HCT116 (cell line): Measurements from ENCODE around the gene GRIN1. TPM values are rescaled to one million over a fixed set of nuclear protein-coding genes. Genes with fewer than 3 reads are reported as not detected.

Source experiments
- ATAC-seq: fragments of 200-7000 bp; cut with Tn5 transposase; 2 replicates; pipeline ENCODE4 v1.9.1; 2020; ENCODE audit warnings: mild to moderate bottlenecking, moderate library complexity
- BruUV-seq: library from RNA; stranded (reverse); fragments of 400-500 nt; replicated peaks from 2 replicates; lab custom pipeline; 2021; lab: Mats Ljungman, UMichigan
- CTCF ChIA-PET: fragments of 300-600 bp; sonication (Branson Sonifier 250); formaldehyde crosslinking; loops from one replicate; lab custom pipeline; 2021; ENCODE audit warnings: antibody characterized with exemption; lab: Charles Lee
- POLR2A ChIA-PET: fragments of 300-600, 350-600 bp; sonication (Branson Sonifier 250); formaldehyde crosslinking; loops from one replicate; lab custom pipeline; 2021; ENCODE audit warnings: antibody characterized with exemption; lab: Charles Lee
- RAD21 ChIA-PET, 2 experiments: fragments of 300-600 bp; sonication (Branson Sonifier 250); formaldehyde crosslinking; loops; one replicate each; lab custom pipeline; 2023; ENCODE audit warnings: low total read pairs in 2 of 2; ENCODE audit not compliant: uncharacterized antibody in 2 of 2, unreplicated experiment in 2 of 2, low non-redundant PET in 1 of 2; lab: Charles Lee
- DNase-seq: peaks from one replicate; pipeline ENCODE4 v3.0.0-alpha.2; 2010; ENCODE audit warnings: low read depth, low spot score
- H2AFZ ChIP-seq: fragments of 200-600 bp; shearing (Covaris generic), sonication (generic); 2 replicates; pipeline ENCODE4 v1.6.1; 2017; ENCODE audit warnings: low read depth, mixed run types, mixed read lengths, antibody characterized with exemption, low read length; ENCODE audit not compliant: poor library complexity, severe bottlenecking
- H3K27ac ChIP-seq: 2 replicates; pipeline ENCODE4 v1.5.1; 2012; ENCODE audit warnings: low read depth, low read length
- H3K27me3 ChIP-seq: fragments of 200-600 bp; sonication (generic); 2 replicates; pipeline ENCODE4 v1.6.1; 2016; ENCODE audit warnings: mixed run types, low read length, mixed read lengths; ENCODE audit not compliant: insufficient read depth
- H3K36me3 ChIP-seq, 2 experiments: fragments of 200-500 bp in 1 of 2; fragments of 200-600 bp in 1 of 2; sonication (Bioruptor generic) in 1 of 2; sonication (generic) in 1 of 2; 2 replicates each; pipeline versions ENCODE4 v1.5.1 to v1.6.1; 2014 to 2016; ENCODE audit warnings: low read length in 2 of 2, inconsistent platforms in 1 of 2, mixed read lengths in 1 of 2, mixed run types in 1 of 2; ENCODE audit not compliant: insufficient read depth in 2 of 2, control insufficient read depth in 1 of 2
- H3K4me1 ChIP-seq, 2 experiments: fragments of 200-600 bp in 1 of 2; sonication (generic) in 1 of 2; 2 replicates each; pipeline versions ENCODE4 v1.5.1 to v1.6.1; 2012 to 2017; ENCODE audit warnings: low read length in 2 of 2, inconsistent platforms in 1 of 2, mild to moderate bottlenecking in 1 of 2, mixed read lengths in 1 of 2, mixed run types in 1 of 2, moderate library complexity in 1 of 2; ENCODE audit not compliant: insufficient read depth in 2 of 2, control insufficient read depth in 1 of 2
- H3K4me2 ChIP-seq: fragments of 200-600 bp; sonication (generic); 2 replicates; pipeline ENCODE4 v1.6.1; 2017; ENCODE audit warnings: mixed run types, low read length, mixed read lengths
- H3K4me3 ChIP-seq, 2 experiments: fragments of 200-600 bp in 1 of 2; sonication (generic) in 1 of 2; replicated peaks in 1 of 2; 2 replicates each; pipeline ENCODE4 v1.5.1; 2011 to 2016; ENCODE audit warnings: low read length in 2 of 2, control low read depth in 1 of 2, low read depth in 1 of 2, mild to moderate bottlenecking in 1 of 2, mixed read lengths in 1 of 2, mixed run types in 1 of 2
- H3K79me2 ChIP-seq: fragments of 200-600 bp; sonication (generic); 2 replicates; pipeline ENCODE4 v1.6.1; 2017; ENCODE audit warnings: mild to moderate bottlenecking, mixed run types, low read length, moderate library complexity, mixed read lengths; ENCODE audit not compliant: insufficient read depth
- H3K9ac ChIP-seq: fragments of 200-600 bp; sonication (generic); 2 replicates; pipeline ENCODE4 v1.6.1; 2016; ENCODE audit warnings: low read length, mixed read lengths
- H3K9me2 ChIP-seq: fragments of 200-600 bp; sonication (generic), shearing (Covaris generic); 2 replicates; pipeline ENCODE4 v1.6.1; 2017; ENCODE audit warnings: mixed run types, mild to moderate bottlenecking, moderate library complexity; ENCODE audit not compliant: insufficient read depth
- H3K9me3 ChIP-seq, 2 experiments: fragments of 200-500 bp in 1 of 2; fragments of 200-600 bp in 1 of 2; sonication (Bioruptor generic) in 1 of 2; sonication (generic) in 1 of 2; 2 replicates each; pipeline ENCODE4 v1.6.1; 2014 to 2017; ENCODE audit warnings: low read length in 2 of 2, mixed read lengths in 2 of 2, inconsistent platforms in 1 of 2, low read depth in 1 of 2, mild to moderate bottlenecking in 1 of 2, mixed run types in 1 of 2, moderate library complexity in 1 of 2; ENCODE audit not compliant: control insufficient read depth in 1 of 2, insufficient read depth in 1 of 2
- H4K20me1 ChIP-seq: fragments of 200-600 bp; sonication (generic), shearing (Covaris generic); 2 replicates; pipeline ENCODE4 v1.6.1; 2017; ENCODE audit warnings: mixed run types, mild to moderate bottlenecking, moderate library complexity; ENCODE audit not compliant: insufficient read depth
- ATF3 ChIP-seq: IDR thresholded peaks from 2 replicates; pipeline ENCODE4 v1.6.1; 2012
- CEBPB ChIP-seq: IDR thresholded peaks from 2 replicates; pipeline ENCODE4 v1.6.1; 2012; ENCODE audit warnings: low read depth
- ELF1 ChIP-seq: IDR thresholded peaks from 2 replicates; pipeline ENCODE4 v1.6.1; 2012; ENCODE audit warnings: low read depth, borderline replicate concordance
- EZH2 ChIP-seq: fragments of 200-600 bp; sonication (generic); IDR thresholded peaks from 2 replicates; pipeline ENCODE4 v1.6.1; 2017; ENCODE audit warnings: antibody characterized with exemption, mixed run types
- EZH2phosphoT487 ChIP-seq: fragments of 200-600 bp; IDR thresholded peaks from 2 replicates; pipeline ENCODE4 v1.6.1; 2018; ENCODE audit warnings: antibody characterized with exemption, borderline replicate concordance
- POLR2A ChIP-seq: IDR thresholded peaks from 2 replicates; pipeline ENCODE4 v1.7.0; 2011; ENCODE audit warnings: borderline replicate concordance; ENCODE audit not compliant: insufficient read depth, insufficient read length; ENCODE audit errors: extremely low read depth
- SIN3A ChIP-seq: IDR thresholded peaks from 2 replicates; pipeline ENCODE4 v1.6.1; 2012; ENCODE audit warnings: low read depth
- SRF ChIP-seq: IDR thresholded peaks from 2 replicates; pipeline ENCODE4 v1.6.1; 2012; ENCODE audit warnings: low read depth
- TCF7L2 ChIP-seq: IDR thresholded peaks from 2 replicates; pipeline ENCODE4 v1.7.0; 2011; ENCODE audit warnings: borderline replicate concordance, inconsistent platforms; ENCODE audit not compliant: insufficient read depth, insufficient read length; ENCODE audit errors: extremely low read depth
- YY1 ChIP-seq: IDR thresholded peaks from 2 replicates; pipeline ENCODE4 v1.6.1; 2011; ENCODE audit warnings: low read length, low read depth, moderate library complexity, mild to moderate bottlenecking; ENCODE audit not compliant: insufficient replicate concordance; ENCODE audit errors: extremely low read depth
- ZFX ChIP-seq: fragments of 450-650 bp; IDR thresholded peaks from 2 replicates; pipeline ENCODE4 v1.6.1; 2017
- ZNF274 ChIP-seq: fragments of 200-500 bp; sonication (Bioruptor generic); IDR thresholded peaks from 2 replicates; pipeline ENCODE4 v1.6.1; 2014; ENCODE audit warnings: mild to moderate bottlenecking, low read depth, low read length, inconsistent platforms
- intact Hi-C: fragments of 100-400 bp; cut with micrococcal nuclease; formaldehyde crosslinking; loops from 2 replicates; pipeline ENCODE4 v1.10.0; 2022
- total RNA-seq: library from RNA; stranded (reverse); gene quantifications from one replicate; pipeline ENCODE4 v1.2.1, GENCODE V29; 2021; ENCODE audit not compliant: unreplicated experiment

Gene GRIN1
- total RNA-seq, 1 experiment from 2014 or later, result 23.1 TPM

DNA sequence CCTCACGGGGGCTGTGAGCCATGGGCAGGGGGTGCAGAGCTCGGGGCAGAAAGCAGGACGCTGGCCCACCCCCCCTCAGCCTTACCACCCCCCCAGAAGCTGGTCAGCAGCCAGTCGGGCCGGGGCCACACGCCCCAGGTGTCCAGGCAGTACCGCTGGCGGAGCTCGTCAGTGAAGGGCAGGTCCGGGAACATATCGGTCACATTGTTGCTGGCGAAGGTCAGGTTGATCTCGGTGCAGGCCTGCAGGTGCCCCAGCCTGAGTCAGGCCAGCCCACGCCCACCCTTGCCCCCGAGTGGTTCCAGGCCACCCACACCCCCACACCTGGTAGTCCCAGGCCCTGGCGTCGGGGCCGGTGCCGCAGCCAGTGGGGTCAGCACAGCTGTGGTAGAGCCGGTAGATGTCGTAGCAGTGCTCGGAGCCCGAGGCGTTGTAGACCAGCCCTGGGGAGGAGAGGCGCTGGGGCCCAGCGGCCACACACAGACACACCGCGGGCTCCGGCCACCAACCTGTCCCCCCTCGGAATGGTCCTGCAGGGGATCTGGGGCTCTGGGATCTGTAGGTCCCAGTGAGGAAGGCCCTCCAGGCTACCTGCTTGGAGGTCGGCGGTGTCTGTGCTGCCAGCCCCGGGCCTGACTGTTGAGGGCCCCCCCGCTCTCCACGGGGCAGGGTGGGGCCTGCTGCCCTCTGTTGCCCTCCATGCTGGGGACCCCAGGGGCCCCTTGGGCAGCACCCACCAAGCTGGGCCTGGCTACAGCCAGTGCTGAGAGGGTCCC lies 27.0 kb upstream of the GRIN1 start:
- peaks cover 19% of the 10 kb centered on the region for H3K79me2 ChIP-seq
- no peak for DNase-seq
- H3K4me3 ChIP-seq, result no peak overlapping the region
- POLR2A ChIA-PET, result no interaction called here
- H3K9me2 ChIP-seq, result no peaks in the 10 kb centered on the region
- no peak overlapping the region for H3K9ac ChIP-seq
- no peaks in the 10 kb centered on the region for H3K27me3 ChIP-seq
- CTCF ChIA-PET, result no interaction called here
- H4K20me1 ChIP-seq, result no peaks in the 10 kb centered on the region
- peaks cover 8 to 47% of the 10 kb centered on the region in 2 experiments; a peak in 3 of 4 replicates for H3K36me3 ChIP-seq
- no TSS peak for BruUV-seq
- H3K9me3 ChIP-seq, result no peaks in the 10 kb centered on the region
- H3K27ac ChIP-seq, result no peak overlapping the region; the same call in 1 of the 2 replicates
- no peak overlapping the region for H2AFZ ChIP-seq
- RAD21 ChIA-PET, result no interaction called here
- no peak for TF ChIP-seq ZFX
- TF ChIP-seq TCF7L2, result no peak
- no peak for TF ChIP-seq ATF3
- no peak for TF ChIP-seq YY1
- TF ChIP-seq SIN3A, result no peak
- TF ChIP-seq EZH2phosphoT487, result no peak
- no peak for TF ChIP-seq SRF
- no peak for TF ChIP-seq ZNF274
- no peak for TF ChIP-seq EZH2
- TF ChIP-seq CEBPB, result no peak
- no peak for TF ChIP-seq POLR2A
- TF ChIP-seq ELF1, result no peak
- no peak for ATAC-seq
- intact Hi-C loops, result no loop called here
- no peak overlapping the region for H3K4me2 ChIP-seq
- H3K4me1 ChIP-seq, result peaks cover 4 to 19% of the 10 kb centered on the region in 2 experiments
